Stimulated activated CD8-positive, alpha-beta memory T cell treated with anti-CD3 and anti-CD28 coated beads, Interleukin-2, amount 100 ng/mL, for 48 hours (primary cell): Measurements from ENCODE around the gene PIH1D2.
A peak's percentile ranks its signal among the peaks of the same experiment; 100 is the strongest.
"Not testable (repeated sequence)": the region's sequence is repeated elsewhere in the genome, so short reads cannot be mapped to it uniquely, and the experiment has no call there.

Experiments used
- DNase-seq, 2 donors: peaks; one replicate each; pipeline ENCODE4 v3.0.0-alpha.2; 2020; ENCODE audit warnings: low read depth in 2 of 2

PIH1D2 gene, protein sequence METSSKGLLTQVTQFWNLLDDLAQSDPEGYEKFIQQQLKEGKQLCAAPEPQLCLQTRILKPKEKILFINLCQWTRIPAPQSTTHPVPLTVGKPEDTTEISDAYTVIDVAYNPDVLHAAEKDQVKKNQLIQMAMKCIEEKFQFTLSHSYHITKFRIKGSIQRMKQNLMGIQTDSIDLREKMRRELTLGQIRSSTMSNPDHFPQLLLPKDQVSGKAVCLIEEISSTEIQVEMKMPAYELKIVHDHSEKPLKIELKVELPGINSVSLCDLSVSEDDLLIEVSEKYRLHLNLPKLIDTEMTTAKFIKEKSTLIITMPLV

GRCh38 chr11:112073941-112074811 is at the start of gene PIH1D2, which contains the start of gene NKAPD1:
PIH1D2 (minus strand) TSS chr11:112074017; CDS start chr11:112073174, 843 bp downstream.
NKAPD1 (plus strand) TSS chr11:112074299; CDS start chr11:112075575, 1,276 bp downstream.
- DNase-seq: peak; percentile 55 to 68

GRCh38 chr11:112123129-112123528 is 49.3 kb upstream of the PIH1D2 start:
- DNase-seq: no peak

- DNase-seq: no peak
Observed at GRCh38 chr11:112121981-112122615, 48.3 kb upstream of the PIH1D2 start.

DNA sequence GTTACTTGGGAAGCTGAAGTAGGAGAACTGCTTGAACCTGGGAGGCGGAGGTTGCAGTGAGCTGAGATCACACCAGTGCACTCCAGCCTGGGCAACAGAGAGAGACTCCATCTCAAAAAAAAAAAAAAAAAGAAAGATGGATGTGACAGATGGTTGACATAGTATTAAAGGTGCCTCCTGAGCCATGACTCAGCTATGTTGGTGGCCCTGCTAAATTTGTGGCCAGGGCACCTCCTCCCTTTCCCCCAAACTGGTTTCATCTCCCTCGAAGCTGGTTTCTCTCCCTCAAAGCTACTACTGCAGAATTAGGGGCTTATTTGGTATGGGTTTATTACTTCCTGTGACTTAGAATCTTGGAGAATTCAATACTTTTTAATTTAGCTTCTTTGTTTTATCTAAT is 44.4 kb upstream of the PIH1D2 start:
- DNase-seq: peak in 1 of 2 donors; percentile 6

GRCh38 chr11:112115386-112115785 is 41.6 kb upstream of the PIH1D2 start:
- no peak for DNase-seq

DNA sequence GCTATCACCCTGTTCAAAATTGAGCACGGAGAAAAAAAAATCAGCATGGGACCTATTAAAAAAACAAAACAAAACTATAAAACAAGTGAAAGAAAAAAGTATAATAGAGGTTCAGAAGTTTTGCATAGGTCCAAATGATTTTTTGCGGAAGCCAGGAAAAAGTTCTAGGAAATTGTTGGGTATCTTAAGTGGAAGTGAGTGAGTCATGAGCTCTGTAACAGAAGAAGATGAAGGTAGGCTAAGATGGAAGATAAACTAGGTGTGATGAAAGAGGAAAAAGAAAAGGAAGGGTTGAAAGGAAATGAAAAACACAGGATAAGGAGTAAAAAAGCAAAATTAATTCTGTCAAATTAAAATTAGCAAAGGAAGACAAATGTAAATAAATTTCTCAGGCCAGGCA is 40.6 kb upstream of the PIH1D2 start:
- no peak for DNase-seq

GRCh38 chr11:112113539-112114457 is 40.0 kb upstream of the PIH1D2 start:
- no peak for DNase-seq

- no peak for DNase-seq
Observed at GRCh38 chr11:112106070-112106469, 32.3 kb upstream of the PIH1D2 start.

DNA sequence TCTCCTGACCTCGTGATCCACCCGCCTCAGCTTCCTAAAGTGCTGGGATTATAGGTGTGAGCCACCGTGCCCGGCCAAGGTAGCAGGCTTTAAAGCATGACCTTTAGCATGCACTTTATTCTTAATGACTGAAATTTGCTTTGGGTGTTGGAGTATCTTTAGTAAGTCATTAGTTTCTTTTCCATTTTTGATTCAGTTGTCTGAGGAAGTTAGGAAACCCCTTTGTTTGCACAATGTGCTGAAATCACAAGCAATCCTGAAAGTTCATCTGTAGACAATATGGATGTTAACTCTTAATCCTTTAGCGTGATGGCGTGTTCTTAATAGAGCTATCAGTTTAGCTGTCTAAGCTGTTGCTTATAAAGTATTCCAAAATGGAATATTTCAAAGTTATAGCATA is 29.6 kb upstream of the PIH1D2 start:
- no peak for DNase-seq

- no peak for DNase-seq
Observed at GRCh38 chr11:112100462-112100861, 26.6 kb upstream of the PIH1D2 start.

GRCh38 chr11:112097734-112098528 is 24.1 kb upstream of the PIH1D2 start:
- no peak for DNase-seq

DNA sequence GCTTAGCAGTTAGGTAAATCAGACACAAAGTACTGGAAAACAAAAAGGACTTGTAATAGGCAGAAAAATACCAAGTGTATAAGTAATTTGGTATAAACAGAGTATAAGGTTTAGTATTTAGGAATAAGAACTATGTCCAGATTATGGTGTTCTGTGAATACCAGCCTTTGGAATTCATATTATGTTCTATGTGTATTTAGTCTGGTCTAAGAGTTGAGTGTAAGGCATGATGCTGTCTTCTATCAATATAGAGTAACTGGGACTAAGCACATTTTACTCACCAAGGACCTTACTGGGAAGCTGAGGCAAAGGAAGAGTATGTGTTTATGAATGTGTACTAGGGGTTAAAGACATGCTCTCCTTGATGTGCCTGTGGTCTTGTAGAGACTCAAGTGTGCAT is 22.4 kb upstream of the PIH1D2 start:
- no peak for DNase-seq

DNA sequence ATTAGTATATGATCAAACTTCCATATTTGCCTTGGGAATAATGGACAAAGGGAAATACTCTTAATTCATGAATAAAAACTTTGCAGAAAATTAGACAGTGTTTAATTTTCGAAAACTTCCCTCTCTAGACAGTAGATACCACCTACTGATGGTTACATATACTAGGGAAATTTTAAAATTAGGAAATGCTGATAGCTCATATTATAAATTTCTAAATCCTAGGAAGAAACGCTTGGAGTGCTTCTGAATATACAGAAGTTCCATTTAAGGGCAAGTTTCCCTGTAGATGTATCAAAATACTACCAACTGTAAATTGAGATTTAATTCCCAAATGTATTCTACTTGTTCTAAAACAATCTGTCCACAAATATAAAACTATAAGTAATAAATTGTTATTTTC is 21.5 kb upstream of the PIH1D2 start:
- DNase-seq: not testable (repeated sequence)

DNA sequence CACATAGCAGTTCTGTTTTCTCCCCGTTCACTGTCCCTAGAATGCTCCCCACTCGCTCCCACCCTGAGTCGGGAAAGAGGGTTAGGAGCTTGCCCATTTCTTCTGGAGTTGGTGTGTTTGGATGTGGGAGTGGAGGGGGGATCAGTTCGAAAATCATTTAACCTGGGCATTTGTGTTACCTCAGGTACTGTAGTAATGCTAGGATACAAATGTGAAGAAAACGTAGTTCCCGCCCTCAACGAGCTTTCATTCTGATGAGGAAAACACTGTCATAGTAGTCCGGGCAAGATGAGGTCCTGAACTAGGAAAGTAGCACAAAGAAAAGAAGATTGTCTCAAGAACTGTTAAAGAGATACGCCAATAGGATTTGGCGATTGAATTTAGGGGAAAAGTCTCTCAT is 13.4 kb upstream of the PIH1D2 start:
- no peak for DNase-seq

- peak; percentile 89 to 91 for DNase-seq
Observed at GRCh38 chr11:112086422-112087191, 12.8 kb upstream of the PIH1D2 start, which contains the start of the genes SDHD and TIMM8B. SDHD (plus strand) TSS chr11:112086873; CDS start chr11:112086908, 35 bp downstream. TIMM8B (minus strand) TSS chr11:112086756; CDS start chr11:112086723, 33 bp downstream.

DNA sequence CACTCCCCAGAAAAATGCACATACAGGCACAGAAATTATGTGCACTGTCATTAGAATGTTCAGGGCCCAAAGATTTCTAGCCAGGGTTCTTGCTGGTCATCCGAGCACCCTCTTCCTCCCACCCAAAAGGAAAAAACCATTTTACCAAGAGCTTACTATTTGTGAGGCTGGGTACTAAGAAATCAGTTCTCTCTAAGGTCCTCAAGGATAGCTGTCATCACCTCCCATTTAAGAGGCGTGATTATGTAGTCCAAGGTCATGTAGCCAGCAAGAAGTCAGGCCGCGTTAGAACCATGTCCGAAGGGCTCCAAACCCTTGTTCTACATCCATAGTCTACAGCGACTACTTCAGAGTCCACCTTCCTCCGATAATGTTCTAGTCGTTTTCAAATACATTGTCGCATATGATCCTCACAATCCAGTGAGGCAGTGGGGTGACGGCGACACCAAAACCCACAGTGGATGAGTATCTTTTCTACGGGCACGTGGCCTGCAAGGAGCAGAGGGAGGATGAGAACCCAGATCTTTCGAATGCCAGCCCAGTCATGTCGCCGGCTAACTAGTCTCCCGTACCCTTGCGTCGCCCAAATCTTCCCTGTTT is 12.1 kb upstream of the PIH1D2 start:
- DNase-seq: peak in 1 of 2 donors; percentile 23

GRCh38 chr11:112082729-112083128 is 8.9 kb upstream of the PIH1D2 start:
- DNase-seq: peak in 1 of 2 donors; percentile 9

- no peak for DNase-seq
Observed at GRCh38 chr11:112062923-112063322, 10.9 kb downstream of the PIH1D2 start.

- DNase-seq: no peak
Observed at GRCh38 chr11:112058103-112058502, 15.7 kb downstream of the PIH1D2 start.
